Mucosa of descending colon (tissue), 3 donors: ENCODE data around the gene C2CD4A. TPM values are rescaled to one million over a fixed set of nuclear protein-coding genes. Genes with fewer than 3 reads are reported as not detected.

Source experiments
- ATAC-seq: fragments of 200-7000 bp; cut with Tn5 transposase; one replicate; pipeline ENCODE4 v1.9.1; 2020; ENCODE audit warnings: mild to moderate bottlenecking, moderate library complexity
- DNase-seq, 3 donors: peaks; one replicate each; pipeline ENCODE4 v3.0.0-alpha.2; 2020
- H3K36me3 ChIP-seq: fragments of 200-600 bp; one replicate; pipeline ENCODE4 v1.8.0; 2021; ENCODE audit warnings: low read depth, mild to moderate bottlenecking
- H3K4me1 ChIP-seq: fragments of 200-600 bp; one replicate; pipeline ENCODE4 v1.8.0; 2021; ENCODE audit warnings: low read depth, mild to moderate bottlenecking
- H3K4me3 ChIP-seq: fragments of 200-600 bp; one replicate; pipeline ENCODE4 v1.8.0; 2021; ENCODE audit warnings: mild to moderate bottlenecking
- H3K9me3 ChIP-seq: fragments of 200-600 bp; one replicate; pipeline ENCODE4 v1.8.0; 2021; ENCODE audit warnings: mild to moderate bottlenecking
- intact Hi-C, 2 donors: fragments of 100-400 bp; cut with DNase I in 1 of 2; cut with micrococcal nuclease in 1 of 2; formaldehyde crosslinking; loops; one replicate each; pipeline versions ENCODE4 v1.11.0 to v1.11.1; 2022; cut with DNase I, micrococcal nuclease
- total RNA-seq, 3 donors: library from RNA; stranded (reverse); fragmentation: NEBNext Ultra II Directional in 2 of 3; extraction: Animal tissue kit (Norgen Biotek cat#: 25700) in 2 of 3; gene quantifications; one replicate each; pipeline versions ENCODE4 v1.2.1 to v1.2.4, GENCODE V29; 2021 to 2023
- TF ChIP-seq, protein P1 (sequence below): fragments of 200-600 bp; IDR thresholded peaks from one replicate; pipeline ENCODE4 v1.8.0; 2022; ENCODE audit warnings: antibody characterized with exemption, mild to moderate bottlenecking
- donor health status: DM: no; HTN: no; CAD: no; lungs with moderate emphysema.
- donor health status: DM: no; HTN: no; CAD: no.
- donor health status: DM: no; HTN: yes; CAD: no.

The C2CD4A gene
- total RNA-seq, 3 donors from 2014 or later = 0.28 to 1.9 (median 0.29) TPM

DNA sequence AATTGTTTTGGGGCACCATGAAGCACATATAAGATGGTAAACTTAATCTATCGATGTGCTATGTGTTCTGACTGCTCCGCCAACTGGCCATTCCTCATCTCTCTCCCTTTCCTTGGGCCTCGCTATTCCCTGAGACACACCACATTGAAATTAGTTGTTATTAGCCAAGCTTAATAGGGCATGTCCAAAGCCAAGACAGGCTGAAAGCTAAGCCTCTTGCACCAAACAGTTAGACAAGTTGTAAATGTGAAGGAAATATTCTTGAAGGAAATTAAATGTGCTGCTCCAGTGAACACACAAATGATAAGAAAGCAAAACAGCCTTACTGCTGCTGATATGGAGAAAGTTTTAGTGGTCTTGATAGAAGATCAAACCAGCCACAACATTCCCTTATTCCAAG lies 39.3 kb downstream of the C2CD4A start:
- no peaks in the 10 kb centered on the region for H3K9me3 ChIP-seq
- no peak for ATAC-seq
- H3K4me1 ChIP-seq = peaks cover 13% of the 10 kb centered on the region
- DNase-seq = no peak
- H3K4me3 ChIP-seq = no peak overlapping the region
- intact Hi-C loops = no loop called here
- H3K36me3 ChIP-seq = no peaks in the 10 kb centered on the region
- TF ChIP-seq, protein P1, sequence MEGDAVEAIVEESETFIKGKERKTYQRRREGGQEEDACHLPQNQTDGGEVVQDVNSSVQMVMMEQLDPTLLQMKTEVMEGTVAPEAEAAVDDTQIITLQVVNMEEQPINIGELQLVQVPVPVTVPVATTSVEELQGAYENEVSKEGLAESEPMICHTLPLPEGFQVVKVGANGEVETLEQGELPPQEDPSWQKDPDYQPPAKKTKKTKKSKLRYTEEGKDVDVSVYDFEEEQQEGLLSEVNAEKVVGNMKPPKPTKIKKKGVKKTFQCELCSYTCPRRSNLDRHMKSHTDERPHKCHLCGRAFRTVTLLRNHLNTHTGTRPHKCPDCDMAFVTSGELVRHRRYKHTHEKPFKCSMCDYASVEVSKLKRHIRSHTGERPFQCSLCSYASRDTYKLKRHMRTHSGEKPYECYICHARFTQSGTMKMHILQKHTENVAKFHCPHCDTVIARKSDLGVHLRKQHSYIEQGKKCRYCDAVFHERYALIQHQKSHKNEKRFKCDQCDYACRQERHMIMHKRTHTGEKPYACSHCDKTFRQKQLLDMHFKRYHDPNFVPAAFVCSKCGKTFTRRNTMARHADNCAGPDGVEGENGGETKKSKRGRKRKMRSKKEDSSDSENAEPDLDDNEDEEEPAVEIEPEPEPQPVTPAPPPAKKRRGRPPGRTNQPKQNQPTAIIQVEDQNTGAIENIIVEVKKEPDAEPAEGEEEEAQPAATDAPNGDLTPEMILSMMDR = no peak

DNA sequence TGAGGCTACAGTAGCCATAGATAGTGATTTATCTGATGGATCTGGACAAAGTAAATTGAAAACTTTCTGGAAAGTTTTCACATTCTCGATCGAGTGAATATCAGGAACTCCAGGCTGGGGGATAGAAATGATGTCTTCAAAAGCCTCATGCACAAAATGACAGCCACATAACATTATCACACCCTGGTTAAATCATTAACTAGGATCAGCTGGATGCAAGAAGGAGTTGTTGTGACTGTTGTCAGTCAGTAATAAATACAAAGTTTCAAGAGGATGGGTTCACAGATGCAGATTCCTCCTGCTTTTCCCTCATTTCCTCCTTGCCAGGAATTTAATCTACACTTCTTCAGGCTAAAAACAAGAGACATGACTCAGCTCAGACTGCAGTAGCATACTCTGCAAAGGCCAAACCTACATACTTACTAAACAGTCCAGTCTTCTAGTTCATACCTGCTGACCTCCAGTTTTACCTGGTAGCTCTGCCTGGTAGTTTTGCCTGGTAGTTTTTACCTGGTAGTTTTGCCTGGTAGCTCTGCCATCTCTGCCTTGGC lies 40.9 kb downstream of the C2CD4A start:
- peak; percentile 42 for ATAC-seq
- DNase-seq = no peak
- Histone ChIP-seq H3K4me1 (peaks cover 13% of the 10 kb centered on the region), H3K4me3 (no peak overlapping the region), H3K36me3 (no peaks in the 10 kb centered on the region), H3K9me3 (no peaks in the 10 kb centered on the region)
- TF ChIP-seq, protein P1 = no peak
- intact Hi-C loops = no loop called here

DNA sequence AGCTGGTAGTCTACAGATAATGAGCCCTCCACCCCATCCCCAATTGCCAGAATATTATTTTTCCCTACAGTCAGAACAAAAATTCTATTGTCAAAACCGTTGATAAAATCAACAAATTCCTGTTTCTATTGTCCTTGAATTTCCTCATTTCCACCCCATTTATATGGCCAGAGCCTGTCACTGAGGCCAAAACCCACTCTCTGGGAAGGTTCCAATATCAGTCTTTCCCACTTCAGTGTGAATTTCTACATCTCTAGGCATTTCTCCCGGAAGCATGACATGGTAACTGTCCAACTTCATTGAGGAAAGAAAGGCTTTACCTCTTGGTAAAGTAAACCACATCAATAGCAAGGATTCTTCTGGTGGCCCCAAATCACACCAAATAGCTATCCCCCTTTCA lies 41.6 kb downstream of the C2CD4A start:
- TF ChIP-seq, protein P1 = no peak
- intact Hi-C loops = no loop called here
- no peaks in the 10 kb centered on the region for H3K36me3 ChIP-seq
- no peaks in the 10 kb centered on the region for H3K9me3 ChIP-seq
- no peak overlapping the region for H3K4me3 ChIP-seq
- no peak for ATAC-seq
- no peak for DNase-seq
- peaks cover 13% of the 10 kb centered on the region for H3K4me1 ChIP-seq

DNA sequence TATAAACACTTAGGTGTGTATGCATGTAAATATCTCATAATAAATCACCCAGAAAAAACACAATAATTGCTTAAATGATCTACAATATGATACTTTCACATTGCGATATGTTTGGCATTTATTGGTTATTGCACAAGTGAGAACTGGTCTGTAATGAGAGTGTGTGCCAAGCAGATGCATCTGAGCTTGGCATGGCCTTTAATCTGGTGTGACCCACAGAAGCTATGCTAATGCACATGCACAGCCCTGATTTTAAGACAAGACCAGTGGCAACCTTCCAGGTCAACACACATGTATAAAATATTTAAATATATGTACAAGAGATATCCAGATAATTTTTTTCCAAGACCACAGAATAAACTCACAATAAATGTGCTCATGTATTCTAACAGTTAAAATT lies 42.7 kb downstream of the C2CD4A start:
- H3K4me3 ChIP-seq = no peak overlapping the region
- H3K9me3 ChIP-seq = no peaks in the 10 kb centered on the region
- ATAC-seq (no peak), DNase-seq (no peak)
- H3K36me3 ChIP-seq = no peaks in the 10 kb centered on the region
- TF ChIP-seq, protein P1 = no peak
- intact Hi-C loops = no loop called here
- H3K4me1 ChIP-seq = peaks cover 13% of the 10 kb centered on the region

DNA sequence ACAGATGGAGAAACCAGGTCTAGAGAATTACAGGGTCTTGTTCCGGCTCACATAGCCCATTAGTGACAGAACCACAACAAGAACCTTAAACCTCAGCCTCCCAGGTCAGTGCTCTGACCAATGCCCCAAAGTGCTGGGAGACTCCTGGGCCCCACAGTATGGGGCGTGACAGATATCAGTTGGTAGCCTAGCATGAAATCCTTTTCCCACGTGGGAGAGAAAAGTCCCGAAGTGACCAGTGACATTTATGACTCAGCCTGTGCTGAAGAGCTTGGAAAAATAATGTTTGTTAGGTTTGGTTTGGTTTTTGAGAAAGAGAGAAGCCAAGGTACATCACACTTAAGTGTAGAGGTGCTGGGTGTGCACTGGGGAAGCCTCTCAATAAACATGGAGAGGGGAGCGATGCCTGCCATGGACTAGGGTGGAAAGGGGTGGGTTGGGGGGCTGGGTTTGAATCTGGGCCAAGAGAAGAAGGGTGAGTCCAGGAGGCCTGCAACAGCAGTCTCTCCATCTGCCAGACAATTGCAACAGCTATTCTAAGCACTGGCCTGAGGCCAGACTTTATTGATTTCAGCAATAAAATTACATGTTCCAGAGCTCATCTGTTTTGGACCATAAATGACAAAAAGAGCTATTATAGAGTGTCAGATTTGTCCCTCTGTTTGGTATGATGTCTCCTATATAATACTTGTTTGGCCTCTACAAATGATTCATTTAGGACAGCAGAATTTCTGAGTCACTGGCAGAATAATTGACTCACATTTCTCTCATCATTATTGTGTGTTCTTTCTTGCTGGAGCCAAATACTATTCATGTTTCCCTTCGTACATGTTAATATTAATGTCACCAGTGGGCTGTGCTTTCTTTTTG lies 43.4 kb downstream of the C2CD4A start:
- ATAC-seq = peak; percentile 11
- no peaks in the 10 kb centered on the region for H3K36me3 ChIP-seq
- TF ChIP-seq, protein P1 = no peak
- H3K4me1 ChIP-seq = peaks cover 13% of the 10 kb centered on the region
- no peaks in the 10 kb centered on the region for H3K9me3 ChIP-seq
- intact Hi-C loops = no loop called here
- H3K4me3 ChIP-seq = no peak overlapping the region
- DNase-seq = peak in 1 of 3 donors; percentile 51
